Lower leg skin (tissue), 3 donors: ENCODE results near the gene REX1BD.

Source experiments
- POLR2A ChIP-seq, 2 donors: fragments of 450-650 bp; IDR thresholded peaks; one replicate each; pipeline ENCODE4 v1.6.1; 2016 to 2017; ENCODE audit warnings: antibody characterized with exemption in 2 of 2, mild to moderate bottlenecking in 1 of 2, moderate library complexity in 1 of 2
- TF ChIP-seq, protein P1 (sequence below), 3 donors: fragments of 450-650 bp; IDR thresholded peaks; one replicate each; pipeline ENCODE4 v1.5.1; 2016; ENCODE audit warnings: antibody characterized with exemption in 3 of 3, mild to moderate bottlenecking in 3 of 3, moderate library complexity in 2 of 3

DNA sequence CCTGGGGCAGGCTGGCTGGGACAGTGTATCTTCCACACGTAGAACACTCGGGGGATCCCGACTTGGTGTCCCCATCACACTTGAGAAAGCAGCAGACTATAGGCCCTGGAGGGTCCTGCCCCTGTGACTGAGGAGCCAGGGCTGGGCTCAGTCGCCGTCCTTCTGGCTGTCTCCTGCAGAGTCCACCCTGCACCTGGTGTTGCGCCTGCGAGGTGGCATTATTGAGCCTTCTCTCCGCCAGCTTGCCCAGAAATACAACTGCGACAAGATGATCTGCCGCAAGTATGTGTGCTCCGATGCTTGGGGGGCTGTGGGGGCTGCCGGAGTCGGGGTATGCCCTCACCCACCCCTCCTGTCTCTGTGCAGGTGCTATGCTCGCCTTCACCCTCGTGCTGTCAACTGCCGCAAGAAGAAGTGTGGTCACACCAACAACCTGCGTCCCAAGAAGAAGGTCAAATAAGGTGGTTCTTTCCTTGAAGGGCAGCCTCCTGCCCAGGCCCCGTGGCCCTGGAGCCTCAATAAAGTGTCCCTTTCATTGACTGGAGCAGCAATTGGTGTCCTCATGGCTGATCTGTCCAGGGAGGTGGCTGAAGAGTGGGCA lies 13.8 kb upstream of the REX1BD start:
- TF ChIP-seq POLR2A (IDR thresholded peaks at IDR 0.05) = no peak
- TF ChIP-seq, protein P1, sequence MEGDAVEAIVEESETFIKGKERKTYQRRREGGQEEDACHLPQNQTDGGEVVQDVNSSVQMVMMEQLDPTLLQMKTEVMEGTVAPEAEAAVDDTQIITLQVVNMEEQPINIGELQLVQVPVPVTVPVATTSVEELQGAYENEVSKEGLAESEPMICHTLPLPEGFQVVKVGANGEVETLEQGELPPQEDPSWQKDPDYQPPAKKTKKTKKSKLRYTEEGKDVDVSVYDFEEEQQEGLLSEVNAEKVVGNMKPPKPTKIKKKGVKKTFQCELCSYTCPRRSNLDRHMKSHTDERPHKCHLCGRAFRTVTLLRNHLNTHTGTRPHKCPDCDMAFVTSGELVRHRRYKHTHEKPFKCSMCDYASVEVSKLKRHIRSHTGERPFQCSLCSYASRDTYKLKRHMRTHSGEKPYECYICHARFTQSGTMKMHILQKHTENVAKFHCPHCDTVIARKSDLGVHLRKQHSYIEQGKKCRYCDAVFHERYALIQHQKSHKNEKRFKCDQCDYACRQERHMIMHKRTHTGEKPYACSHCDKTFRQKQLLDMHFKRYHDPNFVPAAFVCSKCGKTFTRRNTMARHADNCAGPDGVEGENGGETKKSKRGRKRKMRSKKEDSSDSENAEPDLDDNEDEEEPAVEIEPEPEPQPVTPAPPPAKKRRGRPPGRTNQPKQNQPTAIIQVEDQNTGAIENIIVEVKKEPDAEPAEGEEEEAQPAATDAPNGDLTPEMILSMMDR (IDR thresholded peaks at IDR 0.05) = no peak
